ENCODE results near the gene PLEKHH1. TPM values are rescaled to one million over a fixed set of nuclear protein-coding genes. Genes with fewer than 3 reads are reported as not detected.

The PLEKHH1 gene
- total RNA-seq, 1 donor from 2014 or later = 3.3 TPM

DNA sequence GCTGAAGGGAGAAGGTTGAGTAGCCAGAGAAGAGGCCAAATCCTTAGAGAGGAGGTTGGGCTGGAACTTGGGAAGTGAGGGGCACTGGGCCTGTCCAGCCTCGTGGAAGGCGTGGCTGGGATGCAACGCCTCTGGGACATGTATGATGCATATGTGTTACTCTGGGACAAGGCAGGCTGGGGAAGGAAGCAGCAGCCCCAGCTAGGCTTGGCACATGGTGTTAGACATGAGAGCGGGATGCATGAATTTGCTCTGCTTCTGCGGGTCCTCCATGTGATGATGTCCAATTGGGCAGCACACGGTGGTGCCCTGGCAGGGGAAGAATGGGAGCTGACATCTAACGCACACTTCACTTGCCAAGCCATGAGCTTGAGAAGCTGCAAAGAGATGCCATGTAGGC lies 21.3 kb downstream of the PLEKHH1 start:
- Histone ChIP-seq H3K4me3 (ENCODE audit: insufficient read depth, low read depth, low read length) (no peak overlapping the region), H2AFZ (ENCODE audit: low read depth, low read length) (no peak overlapping the region), H3K4me1 (ENCODE audit: insufficient read depth, low read length) (no peaks in the 10 kb centered on the region), H3K27me3 (ENCODE audit: insufficient read depth, low read length) (no peaks in the 10 kb centered on the region), H3K36me3 (ENCODE audit: insufficient read depth, low read length) (no peaks in the 10 kb centered on the region), H3K9me3 (ENCODE audit: insufficient read depth, low read depth, low read length) (no peaks in the 10 kb centered on the region), H3K4me2 (ENCODE audit: low read length) (no peak overlapping the region), H3K27ac (ENCODE audit: low read depth, low read length) (no peak overlapping the region), H3K79me2 (ENCODE audit: insufficient read depth, low read length) (no peaks in the 10 kb centered on the region), H3K9ac (ENCODE audit: low read length) (no peak overlapping the region), H4K20me1 (ENCODE audit: insufficient read depth, low read length) (no peaks in the 10 kb centered on the region)
- H3K9me3 Mint-ChIP-seq (ENCODE audit: unreplicated experiment) = peaks cover 3% of the 10 kb centered on the region
- no peaks in the 10 kb centered on the region for H3K27me3 Mint-ChIP-seq (ENCODE audit: low read depth, unreplicated experiment)
- peaks cover 6% of the 10 kb centered on the region for H3K4me1 Mint-ChIP-seq (ENCODE audit: low read depth, unreplicated experiment)
- peaks cover 3% of the 10 kb centered on the region for H3K36me3 Mint-ChIP-seq (ENCODE audit: low read depth, unreplicated experiment)
- DNase-seq (ENCODE audit: low read depth) (no peak), FAIRE-seq (no peak)
- no peak overlapping the region for H3K4me3 Mint-ChIP-seq (ENCODE audit: unreplicated experiment)
- TF ChIP-seq, protein P1, sequence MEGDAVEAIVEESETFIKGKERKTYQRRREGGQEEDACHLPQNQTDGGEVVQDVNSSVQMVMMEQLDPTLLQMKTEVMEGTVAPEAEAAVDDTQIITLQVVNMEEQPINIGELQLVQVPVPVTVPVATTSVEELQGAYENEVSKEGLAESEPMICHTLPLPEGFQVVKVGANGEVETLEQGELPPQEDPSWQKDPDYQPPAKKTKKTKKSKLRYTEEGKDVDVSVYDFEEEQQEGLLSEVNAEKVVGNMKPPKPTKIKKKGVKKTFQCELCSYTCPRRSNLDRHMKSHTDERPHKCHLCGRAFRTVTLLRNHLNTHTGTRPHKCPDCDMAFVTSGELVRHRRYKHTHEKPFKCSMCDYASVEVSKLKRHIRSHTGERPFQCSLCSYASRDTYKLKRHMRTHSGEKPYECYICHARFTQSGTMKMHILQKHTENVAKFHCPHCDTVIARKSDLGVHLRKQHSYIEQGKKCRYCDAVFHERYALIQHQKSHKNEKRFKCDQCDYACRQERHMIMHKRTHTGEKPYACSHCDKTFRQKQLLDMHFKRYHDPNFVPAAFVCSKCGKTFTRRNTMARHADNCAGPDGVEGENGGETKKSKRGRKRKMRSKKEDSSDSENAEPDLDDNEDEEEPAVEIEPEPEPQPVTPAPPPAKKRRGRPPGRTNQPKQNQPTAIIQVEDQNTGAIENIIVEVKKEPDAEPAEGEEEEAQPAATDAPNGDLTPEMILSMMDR (IDR thresholded peaks at IDR 0.05; ENCODE audit: insufficient read depth, low read depth, low read length) = no peak
- TF ChIP-seq EZH2 (IDR thresholded peaks at IDR 0.05; ENCODE audit: insufficient read depth, low read length) = no peak
- H3K27ac Mint-ChIP-seq (ENCODE audit: unreplicated experiment) = no peak overlapping the region

DNA sequence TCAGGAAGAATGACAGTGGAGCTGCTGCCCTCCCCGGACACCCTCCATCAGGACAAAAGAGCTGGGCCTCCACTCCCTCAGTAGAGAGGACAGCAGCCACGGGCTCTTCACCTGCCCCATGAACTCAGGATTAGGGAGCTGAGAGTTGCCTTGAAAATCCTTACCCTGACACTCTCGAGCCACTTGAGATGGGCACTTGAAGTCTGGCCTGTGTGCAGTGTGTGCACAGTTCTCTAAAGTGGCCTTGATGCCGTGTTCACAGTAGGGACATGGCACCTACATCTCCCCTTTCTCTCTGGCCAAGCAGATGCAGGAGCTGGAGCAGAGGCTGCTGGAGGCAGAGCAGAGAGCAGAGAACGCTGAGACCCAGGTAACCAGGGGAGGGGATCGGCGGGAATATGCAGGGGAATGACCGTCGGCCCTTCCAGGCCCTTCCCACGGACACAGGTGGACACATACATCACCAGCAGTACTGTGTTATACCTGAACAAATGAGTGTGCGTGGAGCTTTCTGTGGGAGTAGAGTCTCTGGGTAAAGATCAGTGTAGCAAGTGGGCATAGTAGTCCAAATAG lies 22.5 kb downstream of the PLEKHH1 start:
- H3K9me3 Mint-ChIP-seq (ENCODE audit: unreplicated experiment) = peaks cover 3% of the 10 kb centered on the region
- no peak overlapping the region for H3K9ac ChIP-seq (ENCODE audit: low read length)
- no peaks in the 10 kb centered on the region for H3K79me2 ChIP-seq (ENCODE audit: insufficient read depth, low read length)
- H3K27ac ChIP-seq (ENCODE audit: low read depth, low read length) = no peak overlapping the region
- no peaks in the 10 kb centered on the region for H4K20me1 ChIP-seq (ENCODE audit: insufficient read depth, low read length)
- H3K27ac Mint-ChIP-seq (ENCODE audit: unreplicated experiment) = peak overlapping the region; percentile 12
- DNase-seq (ENCODE audit: low read depth) = no peak
- H3K36me3 ChIP-seq (ENCODE audit: insufficient read depth, low read length) = no peaks in the 10 kb centered on the region
- no peak overlapping the region for H2AFZ ChIP-seq (ENCODE audit: low read depth, low read length)
- peaks cover 6% of the 10 kb centered on the region for H3K4me1 Mint-ChIP-seq (ENCODE audit: low read depth, unreplicated experiment)
- H3K36me3 Mint-ChIP-seq (ENCODE audit: low read depth, unreplicated experiment) = peaks cover 3% of the 10 kb centered on the region
- H3K27me3 Mint-ChIP-seq (ENCODE audit: low read depth, unreplicated experiment) = no peaks in the 10 kb centered on the region
- H3K9me3 ChIP-seq (ENCODE audit: insufficient read depth, low read depth, low read length) = no peaks in the 10 kb centered on the region
- TF ChIP-seq EZH2 (IDR thresholded peaks at IDR 0.05; ENCODE audit: insufficient read depth, low read length) = no peak
- TF ChIP-seq, protein P1 (IDR thresholded peaks at IDR 0.05; ENCODE audit: insufficient read depth, low read depth, low read length) = no peak
- no peaks in the 10 kb centered on the region for H3K27me3 ChIP-seq (ENCODE audit: insufficient read depth, low read length)
- H3K4me3 ChIP-seq (ENCODE audit: insufficient read depth, low read depth, low read length) = no peak overlapping the region
- H3K4me1 ChIP-seq (ENCODE audit: insufficient read depth, low read length) = no peaks in the 10 kb centered on the region
- H3K4me2 ChIP-seq (ENCODE audit: low read length) = no peak overlapping the region
- H3K4me3 Mint-ChIP-seq (ENCODE audit: unreplicated experiment) = no peak overlapping the region
- no peak for FAIRE-seq

DNA sequence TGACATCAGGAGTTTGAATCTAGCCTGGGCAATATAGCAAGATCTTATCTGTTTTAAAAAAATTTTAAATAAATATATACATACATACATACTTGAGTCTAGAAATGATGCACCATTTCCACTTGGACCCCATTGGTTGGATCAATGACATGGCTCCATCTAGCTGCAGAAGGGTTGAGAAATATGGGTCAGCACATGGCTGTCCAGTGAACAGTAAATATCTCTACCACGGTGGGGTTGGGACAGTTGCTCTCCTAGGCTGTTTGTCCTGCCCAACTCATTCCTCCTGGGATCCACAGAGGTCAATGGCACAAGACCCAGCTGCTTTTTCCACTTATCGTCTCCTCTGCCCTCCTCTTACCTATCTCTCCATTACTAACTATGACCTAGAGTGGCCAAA lies 23.6 kb downstream of the PLEKHH1 start:
- Histone ChIP-seq H3K9me3 (ENCODE audit: insufficient read depth, low read depth, low read length) (no peaks in the 10 kb centered on the region), H4K20me1 (ENCODE audit: insufficient read depth, low read length) (no peaks in the 10 kb centered on the region), H3K27ac (ENCODE audit: low read depth, low read length) (no peak overlapping the region), H2AFZ (ENCODE audit: low read depth, low read length) (no peak overlapping the region), H3K9ac (ENCODE audit: low read length) (no peak overlapping the region), H3K79me2 (ENCODE audit: insufficient read depth, low read length) (no peaks in the 10 kb centered on the region), H3K4me3 (ENCODE audit: insufficient read depth, low read depth, low read length) (no peak overlapping the region), H3K36me3 (ENCODE audit: insufficient read depth, low read length) (no peaks in the 10 kb centered on the region), H3K4me1 (ENCODE audit: insufficient read depth, low read length) (no peaks in the 10 kb centered on the region), H3K27me3 (ENCODE audit: insufficient read depth, low read length) (no peaks in the 10 kb centered on the region), H3K4me2 (ENCODE audit: low read length) (no peak overlapping the region)
- Mint-ChIP-seq H3K36me3 (ENCODE audit: low read depth, unreplicated experiment) (peaks cover 3% of the 10 kb centered on the region), H3K9me3 (ENCODE audit: unreplicated experiment) (peaks cover 3% of the 10 kb centered on the region), H3K4me3 (ENCODE audit: unreplicated experiment) (peak overlapping the region; percentile 0), H3K27ac (ENCODE audit: unreplicated experiment) (peak overlapping the region; percentile 49), H3K27me3 (ENCODE audit: low read depth, unreplicated experiment) (no peaks in the 10 kb centered on the region), H3K4me1 (ENCODE audit: low read depth, unreplicated experiment) (peaks cover 6% of the 10 kb centered on the region)
- DNase-seq (ENCODE audit: low read depth) (no peak), FAIRE-seq (no peak)
- no peak for TF ChIP-seq EZH2 (IDR thresholded peaks at IDR 0.05; ENCODE audit: insufficient read depth, low read length)
- TF ChIP-seq, protein P1 (IDR thresholded peaks at IDR 0.05; ENCODE audit: insufficient read depth, low read depth, low read length) = no peak
